Activated CD8-positive, alpha-beta T cell treated with anti-CD3 and anti-CD28 coated beads, Interleukin-2, amount 10 ng/mL, durations not matched to agents 7 days and 5 days (primary cell): Measurements from ENCODE around the gene KLHL22. TPM values are rescaled to one million over a fixed set of nuclear protein-coding genes. Genes with fewer than 3 reads are reported as not detected.

Source experiments
- ATAC-seq: fragments of 150-1000 bp; cut with Tn5 transposase; one replicate; pipeline ENCODE4 v1.10.0; 2021; ENCODE audit warnings: moderate library complexity
- CTCF ChIA-PET: fragments of 350-600 bp; sonication (Branson Sonifier 250); formaldehyde crosslinking; loops from one replicate; lab custom pipeline; 2021; ENCODE audit warnings: antibody characterized with exemption; lab: Charles Lee
- POLR2A ChIA-PET: fragments of 350-600 bp; sonication (Branson Sonifier 250); formaldehyde crosslinking; loops from one replicate; lab custom pipeline; 2021; ENCODE audit warnings: antibody characterized with exemption; lab: Charles Lee
- DNase-seq: peaks from one replicate; pipeline ENCODE4 v3.0.0-alpha.2; 2020
- H3K27ac Mint-ChIP-seq: one replicate; pipeline ENCODE4 v1.8.0; 2021; ENCODE audit warnings: mild to moderate bottlenecking, mixed read lengths
- H3K27me3 Mint-ChIP-seq: one replicate; pipeline ENCODE4 v1.8.0; 2021; ENCODE audit warnings: low read depth, mixed read lengths
- H3K36me3 Mint-ChIP-seq: one replicate; pipeline ENCODE4 v1.8.0; 2021; ENCODE audit warnings: low read depth, mixed read lengths
- H3K4me1 Mint-ChIP-seq: one replicate; pipeline ENCODE4 v1.8.0; 2021; ENCODE audit warnings: low read depth, mixed read lengths
- H3K4me3 Mint-ChIP-seq: one replicate; pipeline ENCODE4 v1.8.0; 2021; ENCODE audit warnings: mild to moderate bottlenecking, mixed read lengths
- H3K9me3 Mint-ChIP-seq: one replicate; pipeline ENCODE4 v1.8.0; 2022; ENCODE audit warnings: mixed read lengths; ENCODE audit not compliant: insufficient read depth
- total RNA-seq, 2 experiments: library from RNA; stranded (reverse); gene quantifications; one replicate each; pipeline ENCODE4 v1.2.3, GENCODE V29; 2021

The KLHL22 gene
- total RNA-seq, 2 experiments from 2014 or later, result 29.2 to 30.1 TPM

GRCh38 chr22:20440637-20441591, 54.7 kb downstream of the KLHL22 start:
- Mint-ChIP-seq H3K36me3 (peaks cover 15% of the 10 kb centered on the region), H3K4me3 (no peak overlapping the region), H3K27me3 (peaks cover 23% of the 10 kb centered on the region), H3K27ac (no peak overlapping the region), H3K4me1 (peaks cover 16% of the 10 kb centered on the region), H3K9me3 (no peaks in the 10 kb centered on the region)
- ChIA-PET CTCF (interaction anchor here (1.0 kb wide), 1 partner anchor 13 kb away, joined by 3 read pairs; no protein-coding TSS in a partner anchor), POLR2A (no interaction called here)
- ATAC-seq, result no peak
- DNase-seq, result no peak

DNA sequence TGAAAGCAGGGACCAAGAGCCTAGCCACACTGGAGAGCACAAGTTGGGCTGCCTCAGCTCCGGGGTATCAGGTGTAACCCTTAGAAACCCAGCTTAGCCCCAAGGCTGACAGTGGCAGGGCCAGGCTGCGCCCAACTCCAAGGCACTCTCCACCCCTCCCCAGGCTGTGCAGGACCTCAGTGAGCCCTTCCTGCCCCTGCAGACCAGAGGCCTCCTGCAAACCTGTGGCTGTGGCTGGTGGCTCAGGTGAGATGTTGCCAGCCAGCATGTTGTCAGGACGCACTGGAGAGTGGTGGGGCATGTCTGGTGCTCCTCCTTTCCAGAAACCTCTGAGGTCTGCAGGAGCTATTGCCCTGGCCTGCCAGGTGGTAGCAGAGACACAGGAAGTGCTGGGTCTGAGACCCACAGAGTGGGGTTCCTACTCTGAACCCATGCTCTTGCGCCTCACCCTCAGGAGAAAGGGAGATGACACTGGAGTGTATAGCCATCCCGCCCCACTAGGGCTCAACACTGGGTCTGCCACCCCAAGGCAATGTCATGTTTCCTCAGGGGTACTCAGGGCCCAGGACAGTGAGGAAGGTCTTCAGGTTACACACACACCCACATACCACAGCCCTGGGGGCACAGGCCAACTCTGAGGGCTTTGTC, 55.5 kb downstream of the KLHL22 start:
- DNase-seq (no peak), ATAC-seq (no peak)
- H3K27ac Mint-ChIP-seq, result no peak overlapping the region
- peaks cover 16% of the 10 kb centered on the region for H3K4me1 Mint-ChIP-seq
- POLR2A ChIA-PET, result no interaction called here
- peaks cover 32% of the 10 kb centered on the region for H3K27me3 Mint-ChIP-seq
- peaks cover 14% of the 10 kb centered on the region for H3K36me3 Mint-ChIP-seq
- H3K9me3 Mint-ChIP-seq, result no peaks in the 10 kb centered on the region
- H3K4me3 Mint-ChIP-seq, result no peak overlapping the region
- CTCF ChIA-PET, result no interaction called here

GRCh38 chr22:20439556-20439927, 56.1 kb downstream of the KLHL22 start:
- ChIA-PET POLR2A (no interaction called here), CTCF (no interaction called here)

DNA sequence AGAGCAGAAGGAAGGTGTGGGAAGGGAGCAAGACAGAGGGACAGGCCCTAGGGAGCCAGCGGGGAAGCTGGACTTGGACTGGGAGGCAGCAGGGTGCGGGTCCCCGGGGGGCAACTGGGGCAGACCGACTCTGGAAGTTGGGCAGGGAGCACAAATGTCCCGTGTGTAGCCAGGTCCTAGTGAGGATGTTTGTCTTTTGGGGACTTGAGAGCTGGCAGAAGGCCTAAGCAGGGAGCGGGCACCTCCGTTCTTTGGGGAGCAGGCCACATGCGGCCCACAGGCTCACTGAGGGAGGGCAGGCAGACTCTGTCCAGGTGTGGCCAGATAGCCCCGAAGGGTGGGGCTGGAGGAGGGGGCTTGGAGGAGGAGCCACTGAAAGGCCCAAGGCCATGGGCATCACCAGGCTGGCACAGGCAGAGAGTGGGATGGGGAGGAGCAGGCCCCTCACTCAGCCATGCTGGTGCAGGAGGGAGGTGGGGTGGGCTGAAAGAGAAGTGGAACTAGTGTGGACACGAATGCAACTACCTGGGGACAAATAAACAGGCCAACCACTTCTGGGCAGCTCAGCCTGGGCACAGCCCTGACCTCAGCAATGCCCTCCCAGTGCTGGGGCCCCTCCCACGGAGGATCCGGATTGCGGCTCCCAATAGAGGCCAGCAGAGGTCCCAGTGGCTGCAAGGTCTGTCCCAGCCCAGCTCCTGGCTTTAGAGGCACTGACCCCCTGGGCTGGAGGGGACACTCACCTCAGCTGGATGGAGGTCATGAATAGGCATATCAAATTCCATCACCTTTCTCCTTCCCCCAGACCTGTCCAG, 56.7 kb downstream of the KLHL22 start:
- DNase-seq (no peak), ATAC-seq (no peak)
- Mint-ChIP-seq H3K4me1 (peaks cover 16% of the 10 kb centered on the region), H3K9me3 (no peaks in the 10 kb centered on the region), H3K27me3 (peaks cover 43% of the 10 kb centered on the region), H3K36me3 (peaks cover 7% of the 10 kb centered on the region), H3K4me3 (no peak overlapping the region), H3K27ac (no peak overlapping the region)
- ChIA-PET POLR2A (no interaction called here), CTCF (no interaction called here)

More at GRCh38 chr22:20439556-20439927, 56.1 kb downstream of the KLHL22 start:
- no peak for ATAC-seq
- Mint-ChIP-seq H3K36me3 (peaks cover 10% of the 10 kb centered on the region), H3K9me3 (no peaks in the 10 kb centered on the region), H3K27me3 (peaks cover 37% of the 10 kb centered on the region), H3K27ac (no peak overlapping the region), H3K4me3 (no peak overlapping the region), H3K4me1 (peaks cover 16% of the 10 kb centered on the region)
- no peak for DNase-seq

- peaks cover 16% of the 10 kb centered on the region for H3K4me1 Mint-ChIP-seq
- CTCF ChIA-PET, result no interaction called here
- ATAC-seq (no peak), DNase-seq (no peak)
- H3K4me3 Mint-ChIP-seq, result no peak overlapping the region
- no peak overlapping the region for H3K27ac Mint-ChIP-seq
- peaks cover 7% of the 10 kb centered on the region for H3K36me3 Mint-ChIP-seq
- POLR2A ChIA-PET, result no interaction called here
- no peaks in the 10 kb centered on the region for H3K9me3 Mint-ChIP-seq
- H3K27me3 Mint-ChIP-seq, result peaks cover 46% of the 10 kb centered on the region
These were observed 57.2 kb downstream of the KLHL22 start for GRCh38 chr22:20438427-20438677.

GRCh38 chr22:20437613-20438426, 57.8 kb downstream of the KLHL22 start, which contains the start of gene SCARF2:
Gene SCARF2, minus strand, starts transcription at chr22:20437825. Its CDS starts 71 bp downstream, at chr22:20437754.
- DNase-seq (no peak), ATAC-seq (peak; percentile 42)
- POLR2A ChIA-PET, result no interaction called here

DNA sequence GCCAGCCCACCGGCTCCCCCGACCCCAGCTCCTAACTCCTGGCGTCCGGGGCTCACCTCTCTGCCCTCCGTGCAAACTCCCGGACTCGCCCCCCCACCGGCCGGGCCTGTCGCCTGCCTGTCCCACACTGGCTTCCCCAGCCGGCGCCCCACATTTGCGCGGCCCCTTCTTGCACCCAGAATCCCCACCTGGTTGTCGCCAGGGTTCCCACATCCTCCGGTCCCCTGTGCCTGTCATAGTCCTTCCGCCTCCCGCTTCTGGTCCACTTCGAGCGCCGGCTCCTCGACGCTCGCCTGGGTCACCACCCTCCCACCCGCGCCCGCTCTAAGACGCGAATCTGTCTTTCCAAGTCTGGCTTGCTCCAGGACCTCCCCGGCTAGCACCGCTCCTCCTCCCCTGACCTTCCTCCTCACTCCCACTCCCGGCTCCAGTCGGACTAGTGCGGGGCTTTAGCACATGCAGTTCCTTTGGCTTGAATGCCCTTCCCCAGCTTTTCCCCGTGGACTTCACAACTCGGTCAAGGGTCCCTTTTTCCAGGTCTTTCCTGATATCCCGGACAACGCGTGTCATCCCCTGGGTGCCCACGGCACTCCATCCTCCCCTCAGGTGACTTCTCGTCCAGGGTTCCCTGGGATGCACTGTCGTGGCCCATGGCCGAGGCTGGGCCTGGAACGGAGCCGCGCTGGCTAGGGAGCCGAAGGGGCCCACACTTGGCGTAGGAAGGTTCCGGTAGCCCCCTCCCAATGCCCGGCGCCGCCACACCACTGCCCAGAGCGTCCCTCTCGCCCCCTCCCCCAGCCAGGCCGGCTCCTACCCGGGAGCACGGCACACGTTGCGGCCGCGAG, 58.6 kb downstream of the KLHL22 start:
- ChIA-PET POLR2A (no interaction called here), CTCF (interaction anchor here (1.5 to 3.4 kb wide), 2 partner anchors 19 kb away, joined by 5 to 13 read pairs; no protein-coding TSS in a partner anchor)
- H3K27me3 Mint-ChIP-seq, result peaks cover 58% of the 10 kb centered on the region
- no peaks in the 10 kb centered on the region for H3K9me3 Mint-ChIP-seq
- ATAC-seq (peak; percentile 7), DNase-seq (no peak)
- no peak overlapping the region for H3K27ac Mint-ChIP-seq
- no peaks in the 10 kb centered on the region for H3K36me3 Mint-ChIP-seq
- peaks cover 17% of the 10 kb centered on the region for H3K4me1 Mint-ChIP-seq
- peak overlapping the region; percentile 1 for H3K4me3 Mint-ChIP-seq

More at GRCh38 chr22:20437613-20438426, 57.8 kb downstream of the KLHL22 start, which contains the start of gene SCARF2:
- Mint-ChIP-seq H3K4me3 (peak within 1 kb of the TSS; percentile 1), H3K27ac (no peak within 1 kb of the TSS), H3K9me3 (no peaks in the 10 kb centered on the region), H3K27me3 (peaks cover 51% of the 10 kb centered on the region), H3K4me1 (peaks cover 16% of the 10 kb centered on the region), H3K36me3 (peaks cover 3% of the 10 kb centered on the region)
- CTCF ChIA-PET, result no interaction called here

GRCh38 chr22:20436307-20436767, 59.3 kb downstream of the KLHL22 start:
- DNase-seq (no peak), ATAC-seq (no peak)
- Mint-ChIP-seq H3K27me3 (peaks cover 62% of the 10 kb centered on the region), H3K4me3 (no peak overlapping the region), H3K9me3 (no peaks in the 10 kb centered on the region), H3K4me1 (peaks cover 20% of the 10 kb centered on the region), H3K27ac (no peak overlapping the region), H3K36me3 (no peaks in the 10 kb centered on the region)
- ChIA-PET POLR2A (interaction anchor here (0.6 kb wide), 1 partner anchor 8 kb away, joined by 3 read pairs; no protein-coding TSS in a partner anchor), CTCF (interaction anchor here (1.5 to 3.4 kb wide), 2 partner anchors 18 to 20 kb away, joined by 5 to 13 read pairs; no protein-coding TSS in a partner anchor)

DNA sequence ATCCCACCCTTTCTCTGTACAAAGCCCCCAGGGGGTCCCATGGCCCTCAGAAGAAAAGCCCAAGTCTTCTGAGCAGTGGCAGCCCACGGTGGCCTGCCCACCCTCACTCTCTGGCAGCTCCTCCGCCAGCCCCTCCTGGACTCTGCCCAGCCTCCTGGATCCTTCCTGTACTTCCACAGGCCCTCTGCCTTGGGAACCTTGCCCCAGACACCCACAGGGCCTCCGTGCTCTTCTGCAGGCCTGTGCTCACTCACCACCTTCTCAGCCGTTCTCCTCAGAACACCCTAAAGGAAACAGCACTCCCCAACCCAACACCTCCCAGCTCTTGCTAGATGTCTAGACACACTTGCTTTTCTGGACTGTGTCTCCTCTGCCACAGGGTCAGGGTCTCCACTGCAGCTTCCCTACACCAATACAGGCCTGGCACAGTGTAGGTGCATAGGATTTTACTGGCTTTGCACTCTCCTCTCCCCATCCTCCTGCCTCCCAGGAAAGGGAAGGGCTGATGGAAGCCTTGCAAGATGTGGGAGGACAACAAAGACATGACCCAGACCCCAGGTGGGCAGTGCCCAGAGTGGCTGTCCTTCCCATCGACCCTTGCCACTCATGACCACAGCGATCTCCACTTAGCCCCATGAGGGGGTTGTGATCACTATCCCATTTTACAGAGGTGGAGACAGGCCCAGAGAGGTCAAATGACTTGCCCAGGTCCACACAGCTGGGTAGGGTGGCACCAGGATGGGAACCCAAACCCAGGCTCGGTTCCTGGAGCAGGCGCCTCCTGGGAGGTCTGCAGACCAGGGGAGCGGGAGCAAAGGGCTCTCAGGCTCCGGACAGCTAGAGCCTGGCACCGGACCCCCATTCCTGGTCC, 59.9 kb downstream of the KLHL22 start:
- Mint-ChIP-seq H3K36me3 (no peaks in the 10 kb centered on the region), H3K27me3 (peaks cover 66% of the 10 kb centered on the region), H3K4me1 (peaks cover 25% of the 10 kb centered on the region), H3K9me3 (no peaks in the 10 kb centered on the region), H3K4me3 (no peak overlapping the region), H3K27ac (no peak overlapping the region)
- ChIA-PET CTCF (interaction anchor here (1.5 to 3.4 kb wide), 2 partner anchors 17 to 20 kb away, joined by 5 to 13 read pairs; no protein-coding TSS in a partner anchor), POLR2A (interaction anchor here (0.6 kb wide), 1 partner anchor 9 kb away, joined by 3 read pairs; no protein-coding TSS in a partner anchor)
- DNase-seq, result no peak
- ATAC-seq, result no peak
